SK-N-MC (cell line): ENCODE data around the gene LRP3.

Source experiments
- EZH2 ChIP-seq: fragments of 200-600 bp; sonication (generic); IDR thresholded peaks from one replicate; pipeline ENCODE4 v1.6.1; 2017; ENCODE audit warnings: antibody characterized with exemption
- FOXP2 ChIP-seq: optimal IDR thresholded peaks from 2 replicates; pipeline ENCODE3; 2011; ENCODE audit warnings: mild to moderate bottlenecking, moderate library complexity; ENCODE audit not compliant: insufficient read depth; ENCODE audit errors: extremely low read length, control extremely low read depth
- POLR2AphosphoS5 ChIP-seq: IDR thresholded peaks from 2 replicates; pipeline ENCODE4 v1.6.1; 2012; ENCODE audit warnings: mild to moderate bottlenecking, low read depth, low read length, borderline replicate concordance

- TF ChIP-seq EZH2 (no peak), POLR2AphosphoS5 (no peak), FOXP2 (no peak)
Measured at GRCh38 chr19:33193865-33194362, at the start of gene LRP3.
